HG03103 (cell line): ENCODE results near the gene MOB3B.

Experiments
- ATAC-seq: cut with Tn5 transposase; IDR thresholded peaks from one replicate; pipeline ENCODE4 v1.9.1; 2021; ENCODE audit warnings: low read depth; ENCODE audit not compliant: unreplicated experiment

Gene MOB3B

DNA sequence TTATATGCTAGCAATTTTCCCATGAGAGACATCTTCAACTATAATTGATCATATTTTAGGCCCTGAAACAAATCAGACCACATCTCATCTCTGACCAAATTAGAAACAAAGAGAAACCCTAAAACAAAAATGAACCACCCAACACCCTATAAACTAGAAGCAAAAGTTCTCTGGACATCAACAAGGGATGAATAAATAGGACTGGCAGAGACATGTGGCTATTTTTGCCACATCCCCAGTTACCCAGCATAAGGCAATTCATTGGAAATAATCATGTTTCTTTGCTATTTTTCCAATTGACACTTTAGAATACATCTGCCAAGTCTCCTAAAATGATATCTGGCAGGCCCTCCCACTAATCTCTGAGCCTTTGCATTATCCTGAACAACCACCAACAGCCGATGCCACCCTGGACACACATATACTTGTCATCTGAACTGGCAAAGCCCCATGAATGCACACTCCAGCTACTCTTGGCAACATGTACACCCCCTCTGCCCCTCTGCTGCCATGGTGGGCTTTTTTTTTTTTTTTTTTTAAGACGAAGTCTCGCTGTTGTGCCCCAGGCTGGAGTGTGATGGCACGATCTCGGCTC is 179.1 kb downstream of the MOB3B start:
- no peak for ATAC-seq

DNA sequence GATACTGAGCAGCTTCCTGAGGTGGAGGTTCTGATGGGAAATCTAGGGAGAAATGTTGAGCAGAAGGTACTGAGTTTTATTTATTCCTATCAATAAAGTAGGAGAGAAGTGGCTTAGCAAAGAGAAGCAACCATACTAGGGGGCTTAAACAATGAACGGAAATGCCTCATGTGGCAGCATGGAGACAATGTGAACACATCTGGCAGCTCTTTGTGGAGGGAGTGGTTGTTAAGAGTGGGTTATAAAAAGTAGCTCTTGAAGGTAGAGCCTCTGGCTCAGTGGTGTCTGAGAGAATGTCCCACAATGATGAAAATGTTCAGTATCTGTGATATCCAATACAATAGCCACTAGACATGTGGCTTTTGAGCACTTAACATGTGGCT is 179.9 kb downstream of the MOB3B start:
- no peak for ATAC-seq

DNA sequence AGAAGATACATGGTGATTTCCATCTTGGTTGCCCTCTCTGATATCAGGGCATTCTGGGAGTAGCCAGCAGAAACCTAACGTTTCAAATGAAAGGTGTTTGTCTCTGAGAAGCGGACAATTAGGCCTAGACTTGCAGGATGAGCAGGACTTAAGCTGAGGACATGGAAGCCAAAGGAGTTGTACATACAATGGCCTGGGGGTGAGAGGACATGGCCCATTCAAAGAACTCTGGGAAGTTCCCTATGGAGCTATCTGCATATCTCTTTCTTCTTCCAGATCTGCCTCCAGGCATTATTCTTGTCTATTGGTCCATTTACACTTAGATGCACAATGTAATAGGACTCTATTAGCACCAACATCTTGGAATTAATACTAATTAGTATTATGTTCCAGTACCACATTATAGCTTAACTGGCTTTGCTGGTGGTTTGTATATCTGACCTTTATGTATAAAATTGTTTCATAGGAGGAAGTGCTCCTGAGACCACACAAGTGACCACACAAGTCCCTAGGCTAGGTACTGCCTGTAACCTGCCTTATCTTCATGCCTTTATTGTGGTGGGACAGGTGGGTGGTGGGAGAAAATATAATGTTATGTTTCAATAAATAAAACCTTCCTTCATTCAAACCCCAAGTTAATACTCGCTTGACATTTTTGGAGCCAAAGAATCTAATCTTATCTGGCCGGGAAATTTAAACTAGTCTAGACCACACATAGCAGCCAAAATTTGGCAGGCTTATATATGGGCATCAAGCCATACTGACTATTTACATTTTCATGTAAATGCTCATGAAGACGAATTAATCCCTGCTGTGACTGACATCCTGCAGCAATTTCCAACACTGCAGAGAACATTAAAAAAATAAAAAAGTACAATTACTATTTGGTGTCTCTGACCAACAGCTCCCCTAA is 180.6 kb downstream of the MOB3B start:
- no peak for ATAC-seq

DNA sequence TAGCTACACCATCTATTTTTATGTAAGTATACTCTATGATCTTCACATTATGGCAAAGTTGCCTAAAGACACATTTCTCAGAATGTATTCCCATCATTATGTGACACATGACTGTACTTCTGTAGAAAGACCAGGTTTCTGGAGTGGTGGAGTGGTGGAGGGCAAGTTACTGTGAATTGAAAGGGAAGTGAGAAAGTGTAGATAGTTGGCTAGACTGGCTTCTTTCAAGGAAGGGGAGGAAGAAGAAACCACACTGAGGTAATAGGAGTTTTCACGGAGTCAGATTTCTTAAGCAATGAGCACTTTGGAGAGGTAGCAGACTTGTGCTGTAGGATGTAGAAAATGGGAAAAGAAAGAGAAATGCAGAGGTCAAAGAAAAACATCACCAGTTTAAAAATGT is 181.7 kb downstream of the MOB3B start:
- ATAC-seq = no peak

DNA sequence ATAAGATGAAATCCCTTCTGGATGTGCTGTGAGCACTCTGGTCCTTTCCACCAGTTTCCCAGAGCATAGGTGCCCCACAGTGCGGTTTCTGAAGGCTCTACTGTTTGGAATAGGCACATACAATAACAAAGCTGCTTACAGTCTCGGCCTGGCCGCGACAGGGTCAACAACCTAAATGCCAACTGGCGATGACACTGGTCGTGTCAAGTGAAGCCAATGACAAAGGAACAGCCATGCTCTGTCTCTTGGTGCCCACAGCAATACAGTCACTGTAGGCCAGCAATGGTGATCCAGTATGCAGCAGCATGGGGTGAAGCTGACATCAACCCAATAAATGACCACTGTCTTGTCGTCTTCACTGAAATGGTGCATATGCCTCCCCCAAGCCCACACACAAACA is 184.8 kb downstream of the MOB3B start:
- ATAC-seq = no peak

DNA sequence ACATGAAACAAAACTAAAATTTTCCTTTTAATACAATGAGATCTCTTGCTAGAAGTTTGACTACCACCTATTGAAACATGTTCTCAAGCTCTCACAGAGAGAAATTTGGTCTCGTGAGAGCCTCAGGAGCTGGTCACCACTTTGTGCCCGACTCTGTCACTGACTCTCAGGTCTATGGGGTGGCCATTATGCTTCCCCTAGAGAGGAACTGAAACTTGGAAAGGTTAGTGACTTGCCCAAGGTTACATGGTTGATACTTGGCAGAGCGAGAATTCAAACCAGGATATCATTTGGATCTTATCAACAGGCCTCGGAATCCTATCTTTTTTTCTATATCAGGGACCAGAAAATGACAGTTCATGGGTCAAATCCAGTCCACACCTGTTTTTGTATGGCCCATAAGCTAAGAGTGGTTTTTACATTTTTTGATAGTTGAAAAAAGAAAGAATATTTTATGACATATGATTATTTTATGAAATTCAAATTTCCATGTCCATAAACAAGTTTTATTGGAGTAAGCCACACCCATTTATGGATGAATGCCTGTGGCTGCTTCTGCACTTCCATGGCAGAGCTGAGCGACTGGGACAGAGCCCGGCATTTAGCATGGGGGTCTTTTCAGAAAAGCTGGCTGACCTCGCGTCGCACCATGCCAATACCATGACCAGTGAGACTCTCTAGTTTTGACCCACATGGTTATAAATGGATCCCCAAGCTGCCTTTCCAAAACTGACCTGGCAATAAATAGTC is 187.9 kb downstream of the MOB3B start:
- no peak for ATAC-seq

DNA sequence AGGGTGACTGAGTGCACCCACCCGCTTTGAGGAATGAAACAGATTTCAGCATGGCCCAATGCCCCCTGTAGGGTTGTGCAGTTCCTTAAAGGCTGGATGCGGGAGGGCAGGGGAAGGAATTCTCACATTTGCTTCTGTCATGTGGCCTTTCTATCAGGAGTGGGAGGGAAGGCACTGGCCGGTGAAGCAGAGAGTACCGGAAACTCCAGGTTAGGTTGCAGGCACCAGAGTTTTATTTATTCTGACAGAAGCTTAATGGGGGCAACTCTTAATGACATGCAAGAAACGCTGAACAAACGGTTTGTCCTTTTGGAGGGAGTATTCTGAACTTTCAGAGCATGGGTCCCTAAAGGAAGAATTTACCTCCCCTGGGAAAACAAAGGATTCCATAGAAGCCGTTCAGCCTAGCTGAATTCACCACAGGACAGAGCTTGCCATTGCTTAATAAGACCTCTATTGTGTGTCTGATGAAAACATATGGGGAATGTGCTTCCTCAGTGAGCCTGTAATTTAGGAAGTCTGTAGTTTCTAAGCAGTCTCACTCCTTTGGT is 188.6 kb downstream of the MOB3B start:
- ATAC-seq = no peak

DNA sequence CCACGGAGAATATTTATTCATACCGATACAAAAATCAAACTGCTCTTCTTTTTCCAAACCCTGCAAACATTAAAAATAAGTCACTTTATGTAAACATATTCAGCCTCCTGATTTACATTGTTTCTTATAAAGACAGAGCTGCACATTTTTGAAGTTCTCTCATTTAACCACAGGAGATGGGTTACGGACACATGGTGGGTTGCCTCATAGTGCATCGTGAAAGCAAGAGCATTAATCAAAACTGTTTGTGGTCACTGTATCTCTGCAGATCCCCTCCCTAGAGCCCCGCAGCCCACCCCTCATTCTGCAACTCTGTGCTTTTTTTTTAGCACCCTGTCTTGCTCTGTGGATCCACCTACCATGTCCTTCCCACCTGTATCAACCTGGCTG is 189.3 kb downstream of the MOB3B start:
- ATAC-seq = no peak

DNA sequence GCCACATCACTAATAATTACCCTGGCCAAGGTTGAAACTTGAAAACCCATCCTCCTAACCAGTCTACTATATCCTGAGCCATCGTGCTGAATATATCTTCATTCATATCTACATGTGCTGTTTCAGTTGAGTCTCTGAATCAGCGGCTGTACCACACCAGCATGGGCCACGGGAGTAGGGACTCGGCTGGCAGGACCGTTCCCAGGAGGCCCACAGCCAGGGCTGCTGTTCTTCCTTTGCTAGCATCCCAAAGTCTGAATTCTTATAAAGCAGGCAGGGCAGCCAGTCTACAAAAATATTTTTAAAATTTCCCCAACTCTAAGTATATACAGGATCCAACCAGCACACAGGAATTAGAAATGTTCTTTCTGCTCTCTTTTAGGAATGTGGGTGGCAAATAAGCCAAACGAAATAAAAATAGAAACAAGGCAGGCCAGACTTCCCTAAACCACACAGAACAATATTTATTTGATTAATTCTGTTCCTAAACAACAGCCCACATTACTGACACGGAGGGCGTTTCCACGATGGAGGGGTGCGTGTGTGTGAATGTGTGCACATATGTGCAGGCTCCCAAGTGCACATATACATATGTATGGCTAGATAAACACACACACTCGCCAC is 189.8 kb downstream of the MOB3B start:
- ATAC-seq = no peak

DNA sequence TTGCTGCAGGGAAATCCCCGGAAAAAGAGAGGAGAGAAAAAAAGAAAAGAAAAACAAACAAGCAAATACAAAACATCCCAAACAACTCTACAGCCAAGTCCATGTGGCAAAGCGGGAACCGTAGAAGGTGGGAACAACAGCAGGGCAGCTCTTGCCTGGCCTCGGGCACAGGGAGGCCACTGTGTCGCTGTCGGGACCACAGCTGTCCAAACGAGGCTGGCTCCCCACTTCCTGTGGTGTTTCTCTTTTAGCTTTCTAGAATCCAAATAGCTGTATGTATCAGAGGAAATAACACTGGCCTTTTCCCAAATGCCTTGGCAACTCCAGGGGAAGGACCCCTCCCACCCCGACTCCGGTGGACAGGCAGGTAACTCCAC is 191.1 kb downstream of the MOB3B start:
- ATAC-seq = no peak

DNA sequence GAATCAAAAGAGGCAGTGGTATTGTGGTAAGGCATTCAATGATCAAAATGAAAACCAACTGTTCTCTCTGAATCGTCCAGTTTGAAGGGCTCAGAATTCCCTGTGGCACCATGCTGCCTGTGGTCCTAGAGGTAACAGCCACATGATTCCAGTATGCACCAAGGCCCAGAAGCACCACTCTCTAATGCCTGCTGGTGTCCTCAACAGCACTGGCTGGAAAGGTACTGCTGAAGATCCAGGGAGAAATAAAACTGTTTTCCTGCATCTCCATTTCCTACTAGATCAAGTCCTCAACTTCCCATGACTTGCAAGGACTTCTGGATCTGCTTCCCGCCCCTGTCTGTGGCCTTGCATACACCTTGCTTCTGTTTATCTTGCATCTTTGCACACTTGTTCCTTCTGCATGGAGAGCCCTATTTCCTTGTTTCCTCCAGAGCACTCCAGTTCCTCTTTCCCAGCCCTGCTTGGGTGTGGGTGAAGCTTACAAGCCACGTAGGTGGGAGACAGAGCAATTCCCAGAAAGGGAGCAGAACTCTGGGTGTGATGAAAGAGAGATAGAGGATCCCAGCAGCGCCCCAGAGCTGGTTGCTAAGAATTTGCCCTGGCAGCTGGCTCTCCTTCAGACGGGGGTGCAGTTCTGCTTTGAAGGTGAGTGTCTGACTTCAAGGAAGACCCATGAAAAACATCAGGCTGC is 191.6 kb downstream of the MOB3B start:
- no peak for ATAC-seq

DNA sequence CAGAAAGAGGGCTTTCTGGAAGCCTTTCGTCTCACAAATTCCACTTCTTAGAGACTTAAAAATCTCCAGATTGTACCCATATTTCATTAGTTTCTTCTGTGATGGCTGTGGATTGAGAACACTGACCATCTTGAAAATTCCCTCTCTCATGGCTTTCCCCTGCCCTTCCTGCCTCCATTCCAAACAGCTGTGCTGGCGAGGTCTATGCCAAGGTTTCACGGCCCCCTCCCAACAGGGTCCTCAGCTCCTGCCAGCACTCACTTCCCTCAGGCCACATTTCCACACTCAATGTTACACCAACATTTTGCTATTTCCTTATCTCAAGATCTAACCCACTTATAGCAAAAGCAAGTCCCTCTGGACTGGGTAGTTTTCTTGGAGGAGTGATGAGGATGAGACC is 192.4 kb downstream of the MOB3B start:
- no peak for ATAC-seq

DNA sequence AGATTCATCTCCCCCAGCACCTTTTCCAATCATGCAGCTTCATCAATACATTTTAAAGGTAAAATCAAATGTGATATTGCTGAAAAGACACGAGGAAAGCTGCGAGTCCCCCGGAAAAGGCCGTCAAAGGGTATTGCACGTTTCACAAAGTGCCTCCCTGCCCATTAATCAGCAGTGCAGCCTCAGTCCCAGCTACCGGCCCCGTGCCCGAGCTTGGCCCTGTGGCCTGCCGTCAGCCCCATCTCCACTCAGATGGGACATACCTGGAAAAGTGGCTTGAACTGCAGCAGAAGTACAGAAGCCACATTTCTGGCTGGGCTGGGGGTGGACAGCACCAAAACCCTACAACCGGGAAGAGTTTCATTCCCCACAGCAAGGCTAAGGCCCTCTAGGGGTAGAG is 192.8 kb downstream of the MOB3B start:
- no peak for ATAC-seq

DNA sequence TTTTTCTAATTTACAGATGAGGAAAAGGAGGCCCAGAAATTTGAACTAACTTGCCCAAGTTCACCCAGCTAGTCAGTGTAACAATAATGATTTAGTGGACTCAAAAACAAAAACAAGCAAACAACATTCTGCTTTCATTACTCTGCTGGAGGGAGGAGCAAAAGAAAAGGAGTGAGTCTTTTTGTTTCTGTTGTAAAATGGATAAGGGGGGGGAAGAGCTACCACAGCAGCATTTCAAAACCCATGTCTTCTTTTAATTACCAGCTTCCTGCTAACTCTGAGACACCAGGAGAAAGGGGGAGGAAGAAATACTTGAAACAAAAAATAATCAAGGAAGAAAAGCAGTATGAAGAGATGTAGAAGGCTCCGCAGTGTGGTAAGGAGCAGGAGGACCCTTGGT is 193.5 kb downstream of the MOB3B start:
- ATAC-seq = no peak

DNA sequence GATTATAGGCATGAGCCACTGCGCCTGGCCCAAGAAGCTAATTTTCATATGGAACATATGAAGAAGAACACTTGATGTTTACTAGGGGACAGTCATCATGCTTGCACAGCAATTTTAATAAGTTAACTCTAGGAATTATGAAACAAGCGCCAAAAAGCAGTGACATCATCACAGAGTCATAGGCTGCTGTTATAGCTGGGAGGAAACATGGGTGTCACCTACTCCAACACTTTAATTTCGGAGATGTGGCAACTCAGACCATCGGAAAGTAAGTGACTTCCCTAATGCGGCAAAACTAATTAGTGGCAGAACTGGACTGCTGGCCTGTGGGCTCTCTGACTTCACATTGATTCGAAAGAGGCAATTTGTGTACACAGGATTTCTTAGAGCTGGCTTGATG is 194.5 kb downstream of the MOB3B start:
- no peak for ATAC-seq

DNA sequence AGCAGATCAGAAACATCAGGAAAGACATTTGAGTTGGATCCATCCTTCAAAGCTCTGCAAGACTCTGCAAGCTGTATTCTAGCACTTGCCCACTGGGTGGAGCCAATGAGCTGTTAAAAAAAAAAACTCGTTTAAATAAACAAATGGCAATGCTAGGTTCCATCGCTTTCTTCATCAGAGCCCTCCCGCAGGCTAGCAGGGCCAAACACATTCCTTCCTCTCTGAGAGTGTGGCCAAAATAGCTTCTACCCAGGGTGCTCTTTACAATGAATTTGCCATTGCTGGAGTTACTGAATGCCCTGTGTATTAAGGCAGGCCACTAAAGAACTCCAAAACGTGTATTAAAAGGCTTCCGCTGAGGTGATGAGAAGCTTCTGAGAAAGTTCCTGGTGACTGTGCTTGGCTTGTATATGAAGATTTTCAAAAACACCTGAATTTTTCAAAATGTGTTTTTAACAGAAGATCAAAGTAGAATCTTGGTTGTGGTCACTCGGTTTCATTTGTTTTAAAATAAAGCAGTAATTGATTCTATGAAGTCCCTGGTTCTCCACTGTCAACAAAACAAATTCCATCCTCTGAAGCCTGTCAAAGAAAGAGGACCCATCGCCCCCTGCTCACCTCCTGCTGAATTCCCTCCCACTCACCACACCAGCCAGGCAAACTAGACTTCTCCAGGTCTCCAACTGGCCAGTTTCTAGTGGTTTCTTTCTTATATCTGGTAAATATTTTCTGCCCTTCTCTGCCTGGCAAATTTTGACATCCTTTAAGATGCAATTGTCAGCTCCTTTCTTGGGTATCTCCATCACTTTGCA is 196.2 kb downstream of the MOB3B start:
- ATAC-seq = peak; percentile 80

DNA sequence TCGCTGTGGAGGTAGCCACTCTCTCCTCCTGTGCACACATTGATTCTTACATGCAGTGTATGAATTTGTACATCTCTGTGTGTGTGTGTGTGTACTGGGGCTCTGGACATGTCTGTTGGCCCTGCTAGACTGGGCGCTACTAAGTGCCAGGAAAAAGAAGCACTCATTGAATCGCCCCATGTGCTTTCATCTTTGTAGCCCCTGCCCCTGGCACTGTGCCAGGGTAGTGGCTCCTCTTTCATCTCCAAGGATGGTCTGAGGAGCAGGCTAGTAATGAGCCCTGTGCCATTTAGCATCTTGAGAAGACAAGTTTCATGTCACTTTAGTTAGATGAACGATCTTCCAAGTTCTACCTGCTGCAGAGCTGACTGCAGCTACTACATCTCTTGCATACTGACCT is 198.2 kb downstream of the MOB3B start:
- no peak for ATAC-seq

DNA sequence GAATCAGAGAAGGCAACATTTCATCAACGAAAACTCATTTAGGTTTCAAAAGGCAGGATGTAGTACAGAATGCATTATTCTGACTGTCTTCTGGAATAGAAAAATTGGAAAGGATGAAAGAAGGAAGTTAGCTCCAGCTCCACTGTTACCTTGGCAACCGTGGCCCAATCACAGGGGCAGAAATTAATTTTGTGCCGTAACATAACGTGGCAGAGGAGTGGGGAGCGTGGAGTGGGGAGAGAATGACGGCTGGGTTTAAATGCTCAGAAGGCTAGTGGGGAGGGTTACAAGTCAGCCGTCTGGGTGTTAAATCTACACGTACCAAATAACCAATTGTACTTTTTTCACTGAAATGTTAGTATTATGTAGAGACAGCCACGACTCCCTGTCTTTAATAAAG is 200.3 kb downstream of the MOB3B start:
- no peak for ATAC-seq

DNA sequence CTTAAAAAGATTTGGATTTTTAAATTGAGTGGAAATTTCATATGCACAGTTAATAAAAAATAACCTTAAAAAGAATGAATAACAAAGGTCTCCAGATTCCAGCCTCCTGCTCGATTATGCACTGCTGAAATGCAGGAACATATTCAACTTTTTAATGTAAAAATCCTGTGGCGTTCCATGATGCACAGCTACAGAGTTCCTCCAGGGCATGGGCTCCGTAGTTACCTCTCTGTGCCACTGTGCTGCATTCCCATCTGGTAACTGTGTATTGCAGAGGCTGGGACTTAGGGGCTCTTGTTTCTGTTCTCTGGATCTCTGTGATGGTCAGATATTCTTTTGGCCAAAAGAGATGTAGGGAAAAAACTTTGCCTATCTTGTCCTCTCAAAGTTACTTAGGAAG is 201.1 kb downstream of the MOB3B start:
- ATAC-seq = no peak

DNA sequence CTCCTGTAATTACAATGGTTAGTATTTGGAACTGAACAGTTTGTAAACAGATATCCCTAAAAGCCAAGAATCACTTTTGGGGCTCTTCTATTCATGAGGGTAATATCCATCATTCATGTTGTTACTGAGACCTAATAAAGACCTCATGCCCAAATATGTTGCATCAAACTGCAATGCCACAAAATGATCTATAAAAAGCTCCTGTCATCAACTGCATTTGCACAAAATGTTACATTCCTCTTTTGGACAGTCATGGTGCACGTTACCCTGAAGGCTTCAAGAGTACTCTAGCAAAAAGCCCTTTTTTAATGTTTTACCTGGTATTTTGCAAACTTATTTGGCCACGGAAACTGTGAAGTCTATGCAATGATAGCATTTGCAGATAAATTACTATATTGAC is 218.4 kb downstream of the MOB3B start:
- no peak for ATAC-seq
